LNCAP (cell line): ENCODE data around the gene DCPS.

Experiments
- CTCF ChIP-seq: fragments of 450-650 bp; IDR thresholded peaks from 2 replicates; pipeline ENCODE4 v1.5.1; 2017; ENCODE audit warnings: mild to moderate bottlenecking

Gene DCPS

DNA sequence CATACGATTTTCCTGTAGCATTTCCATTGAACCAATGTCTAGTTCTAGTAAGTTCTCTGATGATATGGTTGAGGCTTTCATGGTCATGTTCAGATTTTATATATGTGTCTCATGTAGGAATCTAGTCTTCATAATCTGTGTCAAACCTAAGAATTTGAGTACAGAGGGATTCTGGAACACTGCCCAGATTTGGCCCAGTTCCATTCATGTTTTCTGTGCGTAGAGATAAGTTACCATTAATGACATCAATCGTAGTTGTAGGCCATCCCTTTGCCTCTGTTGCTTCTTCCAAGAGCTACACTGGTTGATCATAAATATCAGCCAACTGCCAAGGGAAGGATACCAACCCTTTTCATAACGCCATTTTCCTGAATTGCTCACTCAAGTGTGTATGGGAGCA is 74.9 kb downstream of the DCPS start:
- no peak for TF ChIP-seq CTCF

- no peak for TF ChIP-seq CTCF
Observed at GRCh38 chr11:126380909-126381308, 77.0 kb downstream of the DCPS start.

GRCh38 chr11:126383339-126384335 is 79.8 kb downstream of the DCPS start:
- TF ChIP-seq CTCF: no peak

- TF ChIP-seq CTCF: no peak
Observed at GRCh38 chr11:126384449-126385070, 80.7 kb downstream of the DCPS start.

GRCh38 chr11:126385991-126386728 is 82.3 kb downstream of the DCPS start:
- TF ChIP-seq CTCF: no peak

GRCh38 chr11:126387857-126388256 is 84.0 kb downstream of the DCPS start:
- no peak for TF ChIP-seq CTCF

DNA sequence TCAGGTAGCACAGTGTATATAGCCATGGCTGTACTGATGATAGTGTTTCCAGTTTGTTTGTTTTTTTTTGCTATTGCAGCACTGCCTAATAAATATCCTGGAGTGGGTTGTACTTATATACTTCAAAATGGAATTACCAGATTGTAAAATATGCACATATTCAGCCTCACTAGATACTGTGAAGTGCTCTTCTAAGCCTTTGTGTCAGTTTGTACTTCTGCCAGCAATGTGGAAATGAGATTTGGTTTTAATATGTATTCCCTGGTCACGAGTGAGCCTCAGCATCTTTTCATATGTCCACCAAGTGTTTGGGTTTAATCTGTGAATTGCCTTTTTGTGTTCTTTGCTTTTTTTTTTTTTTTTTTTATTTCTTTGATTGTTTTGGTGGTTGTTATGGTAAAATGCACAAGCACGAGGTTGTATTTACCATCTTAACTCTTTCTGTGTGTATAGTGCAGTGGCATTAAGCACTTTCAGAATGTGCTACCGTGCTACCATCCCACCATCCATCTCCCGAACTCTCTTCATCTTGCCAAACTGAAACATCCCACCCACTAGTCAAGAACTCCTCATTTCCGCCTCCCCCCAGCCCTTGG is 86.5 kb downstream of the DCPS start:
- TF ChIP-seq CTCF: no peak
